SK-N-MC (cell line): ENCODE results near the gene KMT2C.

ENCODE experiments used
- EZH2 ChIP-seq: fragments of 200-600 bp; sonication (generic); IDR thresholded peaks from one replicate; pipeline ENCODE4 v1.6.1; 2017; ENCODE audit warnings: antibody characterized with exemption
- POLR2AphosphoS5 ChIP-seq: IDR thresholded peaks from 2 replicates; pipeline ENCODE4 v1.6.1; 2012; ENCODE audit warnings: mild to moderate bottlenecking, low read depth, low read length, borderline replicate concordance

GRCh38 chr7:152126741-152127140 is 309.1 kb downstream of the KMT2C start:
- TF ChIP-seq EZH2 (no peak), POLR2AphosphoS5 (no peak)
